Retina (tissue), 1 donor: ENCODE results near the gene PDE8A.
"Not testable (repeated sequence)": the region's sequence is repeated elsewhere in the genome, so short reads cannot be mapped to it uniquely, and the experiment has no call there.

Experiments
- DNase-seq: peaks from one replicate; pipeline ENCODE4 v3.0.0-alpha.2; 2016

Gene PDE8A

DNA sequence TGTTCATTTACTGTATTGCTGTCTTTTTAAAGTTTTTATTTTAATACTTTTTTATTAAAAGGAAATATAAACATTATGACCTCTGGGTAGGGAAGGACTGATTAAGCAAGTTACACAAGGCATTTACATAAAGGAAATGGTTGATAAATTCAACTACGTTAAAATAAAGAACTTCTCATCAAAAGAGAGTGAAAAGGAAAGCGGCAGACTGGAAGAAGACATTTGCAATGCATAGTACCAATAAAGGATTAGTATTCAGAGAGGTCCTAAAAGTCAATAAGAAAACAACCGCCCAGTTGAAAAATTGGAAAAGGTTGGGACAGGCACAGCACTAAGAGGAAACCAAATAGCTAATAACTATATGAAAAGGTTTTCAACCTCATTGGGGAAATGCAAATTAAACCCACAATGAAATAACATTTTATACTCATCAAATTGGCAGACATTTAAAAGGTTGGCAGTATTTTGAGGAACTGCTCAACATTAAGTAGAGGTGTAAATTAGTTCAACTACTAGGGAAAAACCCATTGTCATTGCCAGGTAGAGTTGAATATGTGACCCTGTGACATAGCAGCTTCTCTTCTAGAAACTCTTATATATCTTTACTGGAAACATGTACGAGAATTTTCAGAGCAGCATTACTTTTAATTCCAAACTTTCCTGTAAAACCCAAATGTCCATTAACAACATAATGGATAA is 9.5 kb downstream of the PDE8A start:
- DNase-seq: no peak

DNA sequence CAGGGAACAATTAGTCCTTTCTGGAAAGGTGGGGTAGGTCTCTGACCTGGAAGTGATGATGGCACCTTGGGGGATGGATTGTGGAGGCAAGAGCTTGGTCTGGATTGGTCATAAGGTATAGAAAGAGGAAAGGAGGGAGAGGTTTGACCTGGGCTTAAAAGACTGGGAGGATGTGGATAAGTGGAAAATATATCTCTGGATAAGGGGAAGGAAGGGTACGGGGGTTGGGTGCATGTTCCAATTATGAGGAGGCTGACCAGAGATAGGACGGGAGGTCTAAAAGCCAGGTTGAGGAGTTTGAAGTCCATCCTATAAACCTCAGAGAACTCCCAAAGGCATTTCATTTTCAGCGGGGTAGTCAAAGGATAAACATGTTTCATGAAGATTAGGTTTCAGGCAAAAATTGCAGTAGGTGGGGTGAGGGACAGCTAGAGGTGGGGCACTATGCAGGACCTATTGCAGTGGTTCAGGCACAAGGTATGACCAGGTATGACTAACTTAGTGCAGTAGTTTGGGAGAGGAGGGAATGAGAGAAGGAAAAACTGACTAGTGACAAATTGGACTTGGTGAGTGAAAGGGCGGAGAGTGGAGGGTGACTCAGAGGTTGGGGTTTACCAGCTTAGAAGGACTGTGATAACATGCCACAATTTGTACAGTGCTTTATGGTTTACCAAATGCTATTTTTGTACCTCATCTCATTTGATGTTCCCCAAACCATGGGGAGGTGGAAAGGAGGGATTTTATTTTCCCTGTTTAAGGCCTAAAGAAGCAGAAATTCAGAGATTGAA is 10.7 kb downstream of the PDE8A start:
- no peak for DNase-seq

DNA sequence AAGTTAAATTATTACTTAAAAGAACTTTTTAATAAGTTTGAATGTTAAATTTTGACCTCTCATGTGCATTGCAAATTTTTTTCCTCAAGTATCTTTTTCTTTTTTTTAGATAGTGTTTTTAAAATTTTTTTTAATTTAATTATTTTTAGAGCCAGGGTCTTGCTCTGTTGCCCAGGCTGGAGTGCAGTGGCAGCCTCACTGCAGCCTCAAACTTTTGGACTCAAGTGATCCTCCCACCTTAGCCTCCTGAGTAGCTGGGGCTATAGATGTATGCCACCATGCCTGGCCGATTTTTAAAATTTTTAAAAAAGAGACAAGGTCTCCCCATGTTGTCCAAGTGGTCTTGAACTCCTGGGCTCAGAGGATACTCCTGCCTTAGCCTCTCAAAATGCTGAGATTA is 14.4 kb downstream of the PDE8A start:
- no peak for DNase-seq

DNA sequence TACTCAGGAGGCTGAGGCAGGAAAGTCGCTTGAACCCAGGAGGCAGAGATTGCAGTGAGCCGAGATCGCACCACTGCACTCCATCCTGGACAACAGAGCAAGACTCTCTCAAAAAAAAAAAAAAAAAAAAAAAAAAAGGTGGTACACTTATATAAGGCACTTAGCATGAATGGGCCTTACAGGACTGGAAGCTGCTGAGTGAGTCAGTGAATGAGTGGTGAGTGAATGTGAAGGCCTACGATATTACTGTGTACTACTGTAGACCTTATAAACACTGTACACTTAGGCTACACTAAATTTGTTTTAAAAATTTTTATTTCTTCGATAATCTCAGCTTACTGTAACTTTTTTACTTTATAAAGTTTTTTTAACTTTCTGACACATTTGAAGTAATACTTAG is 15.1 kb downstream of the PDE8A start:
- DNase-seq: not testable (repeated sequence)

DNA sequence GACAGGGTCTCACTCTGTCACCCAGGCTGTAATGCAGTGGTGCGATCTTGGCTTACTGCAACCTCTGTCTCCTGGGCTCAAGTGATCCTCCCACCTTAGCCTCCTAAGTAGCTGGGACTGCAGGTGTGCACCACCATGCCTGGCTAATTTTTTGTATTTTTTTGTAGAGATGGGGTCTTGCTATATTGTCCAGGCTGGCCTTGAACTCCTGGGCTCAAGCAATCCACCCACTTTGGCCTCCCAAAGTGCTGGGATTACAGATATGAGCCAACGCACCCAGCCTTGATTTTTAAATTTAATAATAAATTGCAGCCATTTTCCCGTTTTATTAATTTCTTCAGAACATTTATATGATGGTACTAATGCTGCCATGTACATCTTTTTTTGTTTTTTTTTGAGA is 15.6 kb downstream of the PDE8A start:
- not testable (repeated sequence) for DNase-seq

DNA sequence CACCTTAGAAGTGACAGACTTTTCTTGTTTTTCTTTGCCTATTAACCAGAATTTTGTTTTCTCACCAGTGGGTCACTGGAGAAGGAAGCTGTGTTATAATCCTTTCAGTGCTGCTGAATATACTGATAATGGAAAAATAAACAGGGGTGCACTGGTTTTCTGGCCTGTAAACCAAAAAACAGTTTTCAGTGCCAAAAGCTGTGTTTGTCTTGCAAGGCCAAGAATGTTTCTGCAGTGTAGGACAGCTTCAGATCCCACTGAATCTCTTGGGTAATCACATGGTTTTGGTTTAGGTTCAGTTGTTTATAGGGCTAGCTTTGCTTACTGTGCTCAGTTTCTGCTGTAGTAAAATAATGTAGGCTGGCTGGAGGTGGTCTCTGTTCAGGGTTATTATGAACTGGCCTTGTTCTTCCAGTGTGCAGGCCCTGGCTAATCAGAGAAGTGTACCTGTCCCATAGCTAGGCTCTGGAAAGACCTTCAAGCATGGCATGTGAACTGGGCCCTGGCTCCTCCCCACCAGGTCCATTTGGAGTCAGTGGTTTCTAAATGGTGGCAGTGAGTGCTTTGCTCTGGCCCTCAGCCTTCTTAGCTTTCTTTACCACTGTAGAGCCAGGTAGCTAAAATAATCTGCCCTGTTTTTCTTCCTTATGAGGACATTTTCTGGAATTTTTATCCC is 18.7 kb downstream of the PDE8A start:
- DNase-seq: no peak

DNA sequence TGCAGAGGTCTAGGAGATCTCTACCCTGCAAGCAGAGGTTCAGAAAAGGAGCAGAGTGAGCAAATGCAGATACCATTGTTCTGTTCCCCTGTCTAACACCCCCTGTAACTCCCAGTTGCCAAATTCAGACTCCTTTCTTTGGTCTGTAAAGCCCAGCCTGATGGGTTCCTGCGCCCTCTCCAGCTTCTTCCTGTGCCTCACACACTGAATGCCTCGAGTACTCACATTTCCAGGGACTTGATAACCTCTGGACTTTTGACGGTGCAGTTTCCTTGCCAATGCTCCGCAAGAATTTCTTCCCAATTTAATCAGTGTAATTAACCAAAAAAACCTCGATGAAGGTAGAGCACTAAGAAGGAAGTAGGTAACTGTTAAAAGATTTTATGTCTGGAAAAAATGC is 19.3 kb downstream of the PDE8A start:
- DNase-seq: no peak

DNA sequence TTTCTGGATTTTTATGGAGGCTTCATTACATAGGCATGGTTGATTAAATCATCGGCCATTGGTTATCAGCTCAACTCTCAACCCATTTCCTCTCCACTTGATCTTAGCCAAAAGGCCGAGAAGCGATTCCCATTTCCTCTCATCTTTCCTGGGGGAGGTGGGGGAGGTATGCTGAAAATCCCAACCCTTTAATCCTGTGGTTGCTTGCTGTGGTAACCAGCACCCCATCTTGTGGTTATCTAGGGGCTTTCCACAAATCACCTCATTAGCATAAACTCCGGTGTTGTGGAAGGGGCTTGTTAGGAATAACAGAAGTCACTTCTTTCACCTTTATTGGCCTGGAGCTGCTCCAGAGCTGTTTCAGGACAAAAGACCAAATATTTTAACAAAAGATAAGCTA is 20.9 kb downstream of the PDE8A start:
- DNase-seq: no peak

DNA sequence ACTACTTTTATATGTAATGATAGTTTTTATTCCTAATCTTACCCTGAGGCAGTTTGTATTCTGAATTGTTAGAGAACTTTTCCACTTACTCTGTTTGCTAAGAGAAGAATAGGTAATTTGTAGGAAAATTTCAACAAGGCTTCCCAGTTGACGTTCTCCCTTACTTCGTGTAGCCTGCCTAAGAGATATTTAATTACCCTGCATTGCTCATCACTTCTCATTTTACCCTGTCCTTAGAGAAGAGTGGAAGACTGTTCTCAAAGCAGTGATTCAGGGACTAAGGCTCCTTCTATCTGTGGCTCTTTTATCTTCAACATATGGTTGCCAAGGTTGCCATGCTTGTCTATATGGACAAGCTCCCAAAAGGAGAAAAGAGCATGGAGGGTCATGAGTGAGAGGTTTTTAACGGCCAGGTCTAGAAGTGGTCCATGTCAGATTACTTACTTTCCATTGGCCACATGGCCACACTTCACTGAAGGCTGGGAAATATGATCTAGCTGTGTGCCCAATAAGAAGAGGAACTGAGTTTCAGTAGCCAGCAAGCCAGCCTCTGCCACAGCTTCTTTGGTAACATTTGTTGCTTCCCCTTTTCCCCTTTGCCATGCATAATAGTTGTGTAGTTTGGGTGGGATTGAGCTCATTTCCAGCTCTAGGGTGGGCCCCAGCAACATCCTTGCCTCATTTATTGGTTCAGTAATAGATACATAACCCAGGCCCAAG is 22.1 kb downstream of the PDE8A start:
- no peak for DNase-seq

DNA sequence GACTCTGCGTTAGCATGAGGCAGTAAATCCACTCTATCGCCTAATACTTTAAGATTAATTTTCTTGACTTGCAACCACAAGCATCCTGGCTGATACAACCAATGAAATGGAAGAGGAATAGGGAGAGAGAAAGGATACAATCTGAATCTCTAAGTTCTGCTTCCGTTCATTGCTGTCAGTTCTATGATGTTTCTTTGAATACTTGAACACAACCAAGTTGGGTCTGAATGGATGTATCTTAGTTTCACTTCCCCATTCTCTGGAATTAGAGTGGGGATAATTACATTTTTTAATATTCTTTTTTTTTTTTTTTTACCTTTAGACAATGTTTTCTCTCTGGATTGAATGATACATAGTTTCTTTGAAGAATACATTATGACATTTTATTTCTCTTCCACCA is 22.9 kb downstream of the PDE8A start:
- no peak for DNase-seq

DNA sequence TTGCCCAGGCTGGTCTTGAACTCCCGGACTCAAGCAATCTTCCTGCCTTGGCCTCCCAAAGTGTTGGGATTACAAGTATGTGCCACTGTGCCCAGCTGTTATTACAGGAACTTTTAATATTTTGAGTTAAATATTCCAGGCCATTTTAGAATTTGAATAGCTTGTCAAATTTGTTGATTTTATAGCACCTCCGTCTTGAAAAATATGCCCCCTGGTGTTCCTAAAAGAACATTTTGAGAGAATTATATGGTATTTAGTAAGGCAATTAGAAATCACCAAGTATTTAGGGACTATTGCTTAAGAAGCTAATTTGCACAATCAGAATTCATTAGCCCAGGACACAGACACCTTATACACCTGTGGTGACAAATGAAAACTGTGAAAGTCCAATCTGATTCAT is 23.7 kb downstream of the PDE8A start:
- no peak for DNase-seq

DNA sequence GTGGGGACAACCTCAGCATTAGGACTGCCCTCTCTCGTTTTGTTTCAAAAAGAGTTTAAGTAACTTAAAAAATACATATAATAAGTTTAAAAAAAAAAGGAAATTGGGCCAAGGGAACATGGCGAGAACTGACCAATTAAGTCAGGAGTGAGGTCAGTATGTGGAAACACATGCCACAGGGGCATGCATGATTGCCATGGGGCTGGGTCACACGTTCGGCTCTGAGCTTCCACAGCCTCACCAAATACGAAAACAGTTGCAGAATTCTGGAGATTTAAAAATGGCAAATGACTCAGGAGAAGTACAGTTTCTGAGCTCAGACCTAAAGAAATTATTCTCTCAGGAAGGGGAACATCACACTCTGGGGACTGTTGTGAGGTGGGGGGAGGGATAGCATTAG is 24.1 kb downstream of the PDE8A start:
- DNase-seq: no peak

DNA sequence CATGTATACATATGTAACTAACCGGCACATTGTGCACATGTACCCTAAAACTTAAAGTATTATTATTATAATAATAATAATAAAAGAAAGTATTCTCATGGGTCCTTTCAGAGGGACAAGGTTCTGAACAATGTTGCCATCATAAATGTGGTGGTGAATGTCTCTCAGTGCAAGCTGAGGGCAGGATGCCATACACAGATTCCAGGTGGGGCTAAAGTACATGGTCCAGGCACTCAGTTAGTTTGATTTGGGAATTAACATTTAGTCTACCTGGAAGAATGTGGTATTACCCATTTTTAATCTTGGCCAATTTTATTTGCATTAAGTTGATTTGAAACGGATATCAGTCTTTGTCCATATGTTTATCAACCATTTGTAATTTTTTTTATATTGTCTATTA is 24.5 kb downstream of the PDE8A start:
- no peak for DNase-seq

DNA sequence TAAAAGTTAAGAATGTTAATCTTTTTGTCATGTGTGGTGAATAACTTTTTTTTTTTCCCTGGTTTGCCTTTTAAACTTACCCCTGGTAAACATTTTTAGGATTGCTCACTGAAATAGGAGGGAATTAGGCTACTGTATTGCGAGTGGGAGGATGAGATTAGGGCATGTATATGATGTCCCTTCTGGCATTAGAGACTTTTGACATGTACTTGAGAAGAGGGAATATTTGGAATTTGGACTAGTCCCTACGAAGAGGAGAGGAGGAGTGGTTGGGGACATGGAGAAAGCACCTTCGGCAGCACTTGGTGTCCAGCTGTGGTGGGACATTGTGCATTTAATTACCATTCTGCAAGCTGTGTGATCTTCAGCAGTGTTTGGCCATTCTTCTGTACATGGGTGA is 25.0 kb downstream of the PDE8A start:
- DNase-seq: no peak

DNA sequence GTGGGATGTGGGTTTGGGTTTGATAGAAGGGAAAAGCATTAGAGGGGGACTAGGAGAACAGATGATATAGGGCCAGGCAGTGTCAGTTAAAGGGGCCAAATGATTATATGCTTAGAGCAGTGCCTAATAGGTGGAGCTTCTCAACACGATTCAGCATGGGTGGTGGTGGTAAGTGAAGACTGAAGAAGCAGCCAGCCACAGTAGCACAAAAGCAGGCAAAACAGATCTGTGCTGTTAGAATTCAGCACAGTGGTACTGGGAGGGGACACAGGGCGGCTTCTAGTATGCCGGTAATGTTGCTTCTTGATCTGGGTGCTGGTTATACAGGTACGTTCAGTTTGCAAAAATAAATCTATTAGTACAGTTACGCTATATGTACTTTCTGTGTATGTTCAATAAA is 25.5 kb downstream of the PDE8A start:
- DNase-seq: no peak

DNA sequence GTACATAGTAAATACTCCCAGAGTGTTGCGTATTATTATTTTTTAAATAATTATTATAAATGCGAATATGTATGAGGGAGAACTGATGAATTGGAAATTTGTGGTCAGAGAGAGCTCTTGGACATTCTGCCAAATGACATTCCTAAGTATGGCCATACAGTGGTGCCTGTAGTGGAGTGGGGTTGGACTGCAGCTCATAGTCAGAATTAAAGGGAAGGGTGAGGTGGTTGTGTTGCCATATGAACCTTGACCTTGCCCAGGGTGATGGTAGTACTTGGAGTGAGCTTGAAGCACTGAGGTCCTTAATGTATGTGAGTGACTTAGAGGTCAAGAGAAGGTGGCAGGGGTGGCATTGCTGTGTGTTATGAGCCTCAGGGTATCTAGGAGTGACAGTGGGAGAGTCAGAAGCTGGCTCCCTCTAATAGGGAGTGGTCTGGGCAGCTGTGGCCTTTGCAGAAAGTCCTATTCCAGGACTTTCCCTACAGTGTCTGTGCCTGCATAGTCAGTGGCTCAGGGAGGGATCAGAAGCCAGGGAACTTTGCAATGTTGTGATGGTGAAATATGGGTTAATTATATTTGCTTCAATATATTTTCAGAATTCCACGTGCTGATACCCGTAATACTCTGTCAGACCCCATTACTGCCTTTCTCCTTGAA is 26.2 kb downstream of the PDE8A start:
- DNase-seq: no peak

DNA sequence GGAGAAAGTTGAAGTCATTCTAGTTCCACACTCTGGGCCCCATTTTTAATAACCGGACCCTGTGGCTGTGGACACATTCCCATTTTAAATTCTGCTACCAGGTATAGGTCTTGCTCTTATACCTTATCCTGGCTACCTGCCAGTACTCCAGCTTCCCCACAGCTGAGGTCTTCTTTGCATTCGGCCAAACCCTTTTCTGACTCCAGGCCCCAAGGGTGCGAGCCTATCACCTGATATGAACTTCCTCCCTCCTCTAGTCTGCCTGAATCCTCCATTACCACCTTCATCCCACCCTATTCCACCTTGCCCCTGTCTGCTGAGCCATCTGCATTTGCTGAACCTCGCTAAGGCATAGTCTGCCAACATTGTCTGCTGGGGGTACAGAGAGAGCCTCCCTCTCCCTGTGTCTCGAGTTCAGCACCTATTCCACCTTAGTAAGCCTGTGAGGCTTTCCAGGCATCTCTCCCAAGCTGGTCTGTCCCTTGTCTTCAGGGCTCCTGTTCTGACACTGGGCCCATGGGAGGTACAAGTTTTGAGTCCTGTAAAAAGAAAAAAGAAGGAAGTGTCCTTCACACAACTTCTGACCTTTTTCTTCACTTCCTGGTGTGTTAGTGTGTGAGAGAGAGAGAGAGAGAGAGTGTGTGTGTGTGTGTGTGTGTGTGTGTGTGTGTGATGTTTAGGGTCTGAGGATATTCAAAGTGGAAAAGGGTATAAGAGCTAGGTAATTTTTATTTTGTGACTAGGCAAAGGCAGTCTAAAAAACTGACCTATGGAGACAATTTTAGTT is 27.0 kb downstream of the PDE8A start:
- DNase-seq: no peak

DNA sequence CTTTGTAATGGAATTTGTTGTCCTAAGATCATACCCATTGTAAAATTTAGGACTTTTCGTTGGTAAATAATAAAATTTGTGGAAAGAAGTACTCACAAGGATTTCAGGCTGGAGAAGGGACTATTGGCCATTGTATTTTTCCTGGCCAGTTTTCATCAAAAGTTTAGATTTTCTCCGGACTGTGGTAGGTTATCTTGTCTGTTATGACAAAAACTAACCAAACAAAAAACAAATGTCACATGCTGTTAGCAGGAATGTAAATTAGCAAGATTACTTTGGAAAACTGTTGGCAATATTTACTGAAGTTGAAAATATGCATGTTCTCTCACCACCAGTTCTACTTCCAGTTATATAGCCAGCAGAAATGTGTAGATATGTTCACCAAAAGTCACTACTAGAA is 27.8 kb downstream of the PDE8A start:
- no peak for DNase-seq

DNA sequence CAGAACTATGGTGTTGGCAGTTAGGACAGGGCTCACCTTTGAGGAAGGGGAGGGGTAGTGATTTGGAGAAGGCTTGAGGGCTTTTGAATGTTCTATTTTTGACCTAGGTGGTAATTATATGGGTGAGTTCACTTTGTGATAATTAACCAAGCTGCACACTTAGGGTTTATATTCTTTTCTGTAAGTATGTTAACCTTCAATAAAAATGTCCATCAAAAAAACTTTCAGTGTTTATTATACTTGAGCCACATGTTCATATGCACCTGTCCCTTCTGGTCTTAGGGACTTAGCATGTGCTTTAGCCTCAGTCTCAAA is 28.4 kb downstream of the PDE8A start:
- DNase-seq: no peak

DNA sequence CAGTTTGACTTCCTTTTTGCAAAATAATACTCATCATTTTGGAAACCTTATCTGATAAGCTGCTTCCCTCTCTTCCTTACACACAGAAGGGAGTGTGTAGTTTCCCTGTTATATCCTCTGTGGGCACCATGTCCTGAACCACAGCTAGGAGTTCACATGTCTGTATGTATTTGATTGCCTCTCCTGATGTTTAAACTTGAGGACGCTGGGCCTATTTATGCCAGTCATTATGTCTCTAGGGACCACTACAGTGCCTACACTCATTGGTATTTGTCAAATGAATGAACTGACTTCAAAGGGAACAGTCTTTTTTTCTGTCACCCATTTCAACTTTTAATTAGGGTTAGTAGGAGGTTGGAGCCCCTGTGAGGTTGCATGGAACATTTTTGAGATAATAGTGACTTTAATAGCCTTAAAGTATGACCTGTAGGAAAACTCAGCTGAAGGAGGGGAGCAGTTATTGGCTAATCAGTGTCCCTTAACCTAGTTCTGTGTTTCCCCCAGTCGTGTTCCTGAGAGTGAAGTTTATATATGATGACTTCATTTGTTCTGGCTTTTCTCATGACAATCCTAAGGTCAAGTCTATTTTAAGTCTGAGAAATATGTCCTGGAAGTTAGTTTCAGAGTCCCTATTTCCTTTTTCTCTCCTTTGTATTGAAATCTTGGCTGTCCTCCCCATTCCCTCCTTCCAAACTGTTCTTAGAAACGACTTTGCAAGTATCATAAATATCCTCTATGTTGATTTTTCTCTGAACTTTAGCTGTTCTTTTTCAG is 28.9 kb downstream of the PDE8A start:
- peak; percentile 31 for DNase-seq

DNA sequence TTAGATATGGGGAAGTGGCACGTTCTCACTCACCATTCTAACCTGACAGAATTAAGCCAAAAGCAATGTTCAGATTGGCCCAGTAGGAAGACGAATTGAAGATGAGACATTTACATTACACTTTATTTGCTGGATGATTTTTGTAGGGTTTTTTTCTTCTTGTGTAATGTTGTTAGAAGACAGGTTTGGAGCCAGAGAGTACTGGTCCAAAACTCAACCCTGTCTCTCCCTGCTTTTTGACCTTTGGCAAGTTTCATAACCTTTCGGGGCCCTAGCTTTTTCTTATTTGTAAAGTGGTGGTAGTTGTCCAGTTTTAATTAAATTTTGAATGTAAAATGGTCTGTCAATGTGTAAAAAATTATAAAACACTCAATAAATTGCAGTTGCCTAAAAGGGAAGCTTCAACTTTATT is 29.5 kb downstream of the PDE8A start:
- DNase-seq: no peak
